ENCODE data around the gene BPIFB6.

BPIFB6 gene

GRCh38 chr20:33059741-33060390 lies 28.4 kb downstream of the BPIFB6 start:
- in situ Hi-C loops (cut with HindIII; ENCODE audit: low sequenced_read_pairs), result no loop called here

GRCh38 chr20:33061658-33062028 lies 30.2 kb downstream of the BPIFB6 start:
- in situ Hi-C loops (cut with HindIII; ENCODE audit: low sequenced_read_pairs), result no loop called here

GRCh38 chr20:33062105-33062824 lies 30.8 kb downstream of the BPIFB6 start:
- in situ Hi-C loops (cut with HindIII; ENCODE audit: low sequenced_read_pairs), result no loop called here

GRCh38 chr20:33062825-33063149 lies 31.3 kb downstream of the BPIFB6 start:
- in situ Hi-C loops (cut with HindIII; ENCODE audit: low sequenced_read_pairs), result no loop called here

- in situ Hi-C loops (cut with HindIII; ENCODE audit: low sequenced_read_pairs), result no loop called here
Measured at GRCh38 chr20:33063271-33063670, 31.8 kb downstream of the BPIFB6 start.

GRCh38 chr20:33064572-33065287 lies 33.3 kb downstream of the BPIFB6 start:
- in situ Hi-C loops (cut with HindIII; ENCODE audit: low sequenced_read_pairs), result no loop called here

GRCh38 chr20:33065785-33066184 lies 34.3 kb downstream of the BPIFB6 start:
- in situ Hi-C loops (cut with HindIII; ENCODE audit: low sequenced_read_pairs), result no loop called here

GRCh38 chr20:33067806-33068205 lies 36.4 kb downstream of the BPIFB6 start:
- in situ Hi-C loops (cut with HindIII; ENCODE audit: low sequenced_read_pairs), result no loop called here

- in situ Hi-C loops (cut with HindIII; ENCODE audit: low sequenced_read_pairs), result no loop called here
Measured at GRCh38 chr20:33068251-33068939, 36.9 kb downstream of the BPIFB6 start.

- in situ Hi-C loops (cut with HindIII; ENCODE audit: low sequenced_read_pairs), result loop anchor here (10.0 kb wide), 2 partner anchors 85 to 245 kb away; no protein-coding TSS in a partner anchor
Measured at GRCh38 chr20:33069673-33070072, 38.2 kb downstream of the BPIFB6 start.

GRCh38 chr20:33070111-33071053 lies 38.9 kb downstream of the BPIFB6 start:
- in situ Hi-C loops (cut with HindIII; ENCODE audit: low sequenced_read_pairs), result loop anchor here (10.0 kb wide), 2 partner anchors 84 to 244 kb away; no protein-coding TSS in a partner anchor

GRCh38 chr20:33071198-33071597 lies 39.8 kb downstream of the BPIFB6 start:
- in situ Hi-C loops (cut with HindIII; ENCODE audit: low sequenced_read_pairs), result loop anchor here (10.0 kb wide), 2 partner anchors 84 to 244 kb away; no protein-coding TSS in a partner anchor

- in situ Hi-C loops (cut with HindIII; ENCODE audit: low sequenced_read_pairs), result loop anchor here (10.0 kb wide), 2 partner anchors 82 to 242 kb away; no protein-coding TSS in a partner anchor
Measured at GRCh38 chr20:33072362-33072761, 40.9 kb downstream of the BPIFB6 start.

GRCh38 chr20:33072813-33073212 lies 41.4 kb downstream of the BPIFB6 start:
- in situ Hi-C loops (cut with HindIII; ENCODE audit: low sequenced_read_pairs), result loop anchor here (10.0 kb wide), 2 partner anchors 82 to 242 kb away; no protein-coding TSS in a partner anchor

- in situ Hi-C loops (cut with HindIII; ENCODE audit: low sequenced_read_pairs), result loop anchor here (10.0 kb wide), 2 partner anchors 80 to 240 kb away; no protein-coding TSS in a partner anchor
Measured at GRCh38 chr20:33074675-33075074, 43.2 kb downstream of the BPIFB6 start.

- in situ Hi-C loops (cut with HindIII; ENCODE audit: low sequenced_read_pairs), result loop anchor here (10.0 kb wide), 2 partner anchors 80 to 240 kb away; no protein-coding TSS in a partner anchor
Measured at GRCh38 chr20:33075281-33075680, 43.8 kb downstream of the BPIFB6 start.

GRCh38 chr20:33076662-33077372 lies 45.4 kb downstream of the BPIFB6 start:
- in situ Hi-C loops (cut with HindIII; ENCODE audit: low sequenced_read_pairs), result loop anchor here (10.0 kb wide), 2 partner anchors 78 to 238 kb away; no protein-coding TSS in a partner anchor

GRCh38 chr20:33079259-33079658 lies 47.8 kb downstream of the BPIFB6 start, which contains the start of gene BPIFB4:
Gene BPIFB4, plus strand, starts transcription at chr20:33079643. Its CDS starts 1,884 bp downstream, at chr20:33081527.
- in situ Hi-C loops (cut with HindIII; ENCODE audit: low sequenced_read_pairs), result loop anchor here (10.0 kb wide), 2 partner anchors 76 to 236 kb away; no protein-coding TSS in a partner anchor
